ENCODE measurements around the gene UAP1L1.

- TF ChIP-seq CTCF (IDR thresholded peaks at IDR 0.05) (no peak), POLR2A (IDR thresholded peaks at IDR 0.05) (no peak), EP300 (IDR thresholded peaks at IDR 0.05) (no peak)
These were observed 2.1 kb downstream of the UAP1L1 start for GRCh38 chr9:137079401-137079787.

All from tibial nerve (tissue), 4 donors.